Ectodermal cell (in vitro differentiated cells): ENCODE measurements around the gene ADD2.

Experiments
- H3K27ac ChIP-seq: 2 replicates; pipeline ENCODE4 v1.7.0; 2013; ENCODE audit warnings: mild to moderate bottlenecking, low read depth, low read length; ENCODE audit not compliant: insufficient read depth, poor library complexity, severe bottlenecking
- H3K27me3 ChIP-seq: 2 replicates; pipeline ENCODE4 v1.7.0; 2013; ENCODE audit warnings: mild to moderate bottlenecking, low read length; ENCODE audit not compliant: insufficient read depth, control insufficient read depth, poor library complexity, severe bottlenecking
- H3K36me3 ChIP-seq: one replicate; pipeline ENCODE4 v1.7.0; 2013; ENCODE audit warnings: low read length; ENCODE audit not compliant: control insufficient read depth, insufficient read depth
- H3K4me1 ChIP-seq: one replicate; pipeline ENCODE4 v1.7.0; 2013; ENCODE audit warnings: low read length; ENCODE audit not compliant: control insufficient read depth, insufficient read depth
- H3K4me3 ChIP-seq: 2 replicates; pipeline ENCODE4 v1.7.0; 2013; ENCODE audit warnings: low read depth, low read length, control low read depth; ENCODE audit not compliant: insufficient read depth
- H3K9me3 ChIP-seq: 2 replicates; pipeline ENCODE4 v1.7.0; 2013; ENCODE audit warnings: mild to moderate bottlenecking, low read length, moderate library complexity; ENCODE audit not compliant: control insufficient read depth
- WGBS, 2 experiments: methylation state at CpG; one replicate each; pipeline ENCODE4 v1.1.7; 2013; ENCODE audit warnings: missing lambda C conversion rate in 2 of 2; 5-methylcytosine and 5-hydroxymethylcytosine counted together

The ADD2 gene

DNA sequence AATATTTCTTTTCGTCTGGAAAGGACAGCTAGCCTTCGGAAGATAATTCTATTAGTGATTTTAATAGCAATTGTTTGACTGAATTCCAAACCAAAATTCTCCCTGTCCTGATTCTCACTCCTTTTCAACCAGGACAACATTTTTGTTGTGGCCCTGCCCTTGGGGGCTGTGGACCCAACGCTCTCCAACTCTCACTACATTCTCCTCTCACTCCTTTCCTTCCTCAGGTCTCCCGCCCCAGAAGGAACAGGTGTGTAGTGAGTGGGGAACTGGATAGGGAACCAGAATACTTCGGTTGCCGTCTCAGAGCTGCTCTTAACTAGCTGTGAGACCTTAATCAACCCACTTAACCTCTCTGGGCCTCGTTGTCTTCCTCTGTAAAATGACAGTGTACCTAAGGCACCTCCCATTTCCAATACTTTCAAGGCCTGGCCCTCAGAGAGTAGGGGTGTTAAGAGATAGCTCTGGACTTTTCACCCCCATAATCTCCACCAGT lies 638 bp upstream of the ADD2 start:
- H3K27ac ChIP-seq = no peak overlapping the region
- no peaks in the 10 kb centered on the region for H3K27me3 ChIP-seq
- H3K9me3 ChIP-seq = no peaks in the 10 kb centered on the region
- WGBS, 2 experiments = 52 to 57% methylated on average over 5 to 6 of the region's 7 CpGs
- no peaks in the 10 kb centered on the region for H3K36me3 ChIP-seq
- peaks cover 9% of the 10 kb centered on the region for H3K4me1 ChIP-seq
- no peak overlapping the region for H3K4me3 ChIP-seq

DNA sequence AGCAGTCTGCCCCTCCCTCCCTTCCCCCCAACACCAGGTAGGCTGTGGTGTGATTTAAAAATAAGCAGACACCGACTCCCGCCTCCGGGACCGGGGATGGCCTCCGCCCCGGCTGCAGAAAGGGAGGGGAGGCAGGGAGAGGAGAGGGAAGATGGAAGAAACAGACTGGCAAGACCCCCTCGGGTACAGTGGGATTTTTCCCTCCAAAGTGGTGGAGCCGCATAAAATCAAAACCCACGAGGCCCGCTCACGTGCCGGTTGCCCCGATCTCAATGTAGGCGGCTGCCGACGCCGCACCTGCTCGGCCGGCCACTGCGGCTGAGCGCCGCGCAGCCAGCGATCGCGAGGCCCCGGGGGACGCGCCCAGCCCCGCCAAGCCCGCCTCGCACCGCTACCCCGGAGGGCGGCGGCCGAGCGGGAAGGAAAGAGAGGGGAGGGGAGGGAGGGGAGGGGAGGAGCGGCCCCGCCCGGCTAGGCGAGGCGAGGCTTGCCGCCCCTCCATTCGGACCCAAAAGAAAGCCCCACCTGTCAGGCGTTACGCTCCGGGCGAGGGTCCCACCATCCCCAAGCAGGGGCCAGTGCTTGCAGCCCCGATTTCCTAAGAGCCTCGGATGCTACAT lies 811 bp downstream of the ADD2 start:
- Histone ChIP-seq H3K4me1 (peaks cover 9% of the 10 kb centered on the region), H3K27ac (peak overlapping the region; percentile 79), H3K36me3 (no peaks in the 10 kb centered on the region), H3K27me3 (no peaks in the 10 kb centered on the region), H3K4me3 (peak overlapping the region; percentile 65), H3K9me3 (no peaks in the 10 kb centered on the region)
- 0% methylated on average over 51 of the region's 51 CpGs for WGBS, 2 experiments

DNA sequence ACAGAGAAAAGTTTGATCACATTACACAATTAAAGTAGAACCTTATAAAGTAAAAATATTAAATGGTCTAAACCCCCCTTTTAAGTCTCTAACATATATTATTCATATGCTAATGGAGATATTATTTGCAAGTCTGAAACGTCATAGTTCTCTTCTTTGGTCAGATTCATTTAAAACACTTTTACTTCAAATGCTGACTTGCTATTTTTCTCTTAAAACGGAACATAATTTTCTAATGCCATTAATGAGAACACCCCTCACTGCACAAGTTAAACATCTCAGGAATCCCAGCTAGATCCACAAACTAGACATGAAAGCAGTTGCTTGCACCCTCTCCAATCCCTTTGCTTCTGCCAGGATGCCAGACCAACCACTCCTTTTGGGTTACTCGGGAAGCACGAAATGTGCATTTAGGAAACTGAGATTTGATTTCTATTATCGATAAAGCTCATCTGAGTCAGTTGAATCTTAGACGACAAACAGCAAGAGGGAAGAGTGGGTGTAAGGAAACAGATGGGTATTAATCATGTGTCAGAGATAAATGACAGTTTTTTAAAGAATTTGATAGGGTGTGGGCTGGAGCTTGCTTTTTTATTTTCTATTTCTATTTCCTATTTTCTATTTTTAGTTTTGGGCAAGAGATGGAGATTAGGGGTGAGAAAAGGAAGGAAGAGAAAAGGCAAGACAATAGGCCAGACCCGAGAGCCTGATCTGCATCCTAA lies 1.5 kb downstream of the ADD2 start:
- 2 to 3% methylated on average over 6 of the region's 7 CpGs for WGBS, 2 experiments
- Histone ChIP-seq H3K36me3 (no peaks in the 10 kb centered on the region), H3K27ac (no peak overlapping the region)

DNA sequence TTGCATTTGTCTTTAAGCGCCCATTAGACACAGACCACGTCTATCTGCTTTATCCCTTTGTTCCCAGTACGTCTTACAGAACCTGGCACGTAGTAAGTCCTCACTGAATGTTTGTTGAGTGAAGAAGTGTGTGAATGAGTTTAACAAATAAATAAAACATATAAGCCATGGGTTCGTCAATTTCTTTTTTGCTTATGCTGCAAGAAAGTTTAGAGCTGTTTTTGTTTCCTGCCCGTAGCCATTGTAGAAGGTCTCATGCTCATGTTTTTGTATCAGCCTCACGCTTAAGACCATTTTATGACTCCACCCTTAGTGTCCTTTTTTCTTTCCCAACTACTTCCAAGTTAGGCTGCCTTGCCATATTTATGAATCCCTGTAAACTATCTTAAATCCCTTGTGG lies 2.5 kb downstream of the ADD2 start:
- H3K27me3 ChIP-seq = no peaks in the 10 kb centered on the region
- 91 to 93% methylated on average over 7 of the region's 7 CpGs for WGBS, 2 experiments

More for the DNA sequence above, 1.5 kb downstream of the ADD2 start:
- no peaks in the 10 kb centered on the region for H3K27me3 ChIP-seq
- no peaks in the 10 kb centered on the region for H3K9me3 ChIP-seq
- peak overlapping the region; percentile 65 for H3K4me3 ChIP-seq
- H3K4me1 ChIP-seq = peaks cover 9% of the 10 kb centered on the region

DNA sequence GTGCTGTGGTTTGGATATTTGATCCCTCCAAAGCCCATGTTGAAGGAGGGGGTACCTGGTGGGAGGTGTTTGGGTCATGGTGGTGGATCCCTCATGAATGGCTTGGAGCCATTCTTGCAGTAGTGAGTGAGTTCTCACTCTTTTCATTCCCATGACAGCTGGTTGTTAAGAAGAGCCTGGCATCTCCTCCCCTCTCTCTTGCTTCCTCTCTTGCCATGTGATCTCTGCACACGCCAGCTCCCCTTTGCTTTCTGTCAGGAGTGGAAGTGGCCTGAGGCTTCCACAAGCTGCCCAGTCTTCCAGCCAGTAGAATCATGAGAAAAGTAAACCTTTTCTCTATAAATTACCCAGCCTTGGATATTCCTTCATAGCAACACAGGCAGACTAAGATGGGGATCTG lies 8.6 kb downstream of the ADD2 start:
- Histone ChIP-seq H3K9me3 (no peaks in the 10 kb centered on the region), H3K27me3 (no peaks in the 10 kb centered on the region), H3K27ac (no peak overlapping the region), H3K4me3 (no peak overlapping the region), H3K36me3 (no peaks in the 10 kb centered on the region), H3K4me1 (peaks cover 11% of the 10 kb centered on the region)
- 68 to 91% methylated on average over 1 of the region's 1 CpG for WGBS, 2 experiments

More for the DNA sequence above, 2.5 kb downstream of the ADD2 start:
- Histone ChIP-seq H3K27ac (no peak overlapping the region), H3K4me1 (peaks cover 9% of the 10 kb centered on the region), H3K4me3 (no peak overlapping the region), H3K9me3 (no peaks in the 10 kb centered on the region), H3K36me3 (no peaks in the 10 kb centered on the region)

DNA sequence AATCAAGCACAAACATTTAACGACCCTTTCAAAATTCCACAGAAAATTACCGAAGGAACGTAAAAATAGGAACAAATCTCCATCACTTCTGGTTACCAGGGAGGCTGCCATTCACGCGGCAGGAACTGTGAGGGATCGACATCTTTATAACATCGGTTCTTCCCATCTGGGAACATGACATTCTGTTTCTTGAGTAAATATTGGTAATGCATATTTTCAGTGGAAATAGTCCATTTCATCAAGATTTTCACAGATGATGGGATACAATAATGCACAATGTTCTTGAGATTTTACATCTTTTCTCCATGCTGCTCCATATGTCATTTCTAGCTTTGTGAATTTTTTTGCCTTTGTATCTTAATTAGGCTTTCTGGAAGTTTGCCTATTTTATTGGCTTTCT lies 10.0 kb downstream of the ADD2 start:
- no peak overlapping the region for H3K4me3 ChIP-seq
- H3K27me3 ChIP-seq = no peaks in the 10 kb centered on the region
- H3K4me1 ChIP-seq = peaks cover 14% of the 10 kb centered on the region
- no peaks in the 10 kb centered on the region for H3K36me3 ChIP-seq
- H3K27ac ChIP-seq = no peak overlapping the region
- WGBS, 2 experiments = 94 to 96% methylated on average over 7 of the region's 7 CpGs
- H3K9me3 ChIP-seq = no peaks in the 10 kb centered on the region

DNA sequence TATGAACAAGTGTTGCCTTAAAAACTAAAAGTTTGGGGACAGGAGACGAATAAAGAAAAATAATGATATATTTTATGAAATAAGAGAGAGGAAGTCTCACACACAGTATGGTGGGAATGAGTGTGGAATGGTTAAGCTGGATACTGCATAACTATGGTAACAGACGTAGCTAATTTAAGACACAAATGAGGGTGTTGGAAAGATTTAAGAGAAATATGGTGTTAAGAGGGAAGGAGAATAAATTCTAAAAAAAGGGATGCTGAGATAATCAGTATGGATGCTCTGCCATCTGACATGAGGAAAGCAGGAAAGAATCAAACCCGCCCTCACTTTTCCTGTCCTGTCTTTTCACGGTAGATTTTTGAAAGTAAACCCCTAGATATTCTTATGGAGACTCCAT lies 10.6 kb downstream of the ADD2 start:
- Histone ChIP-seq H3K4me1 (peaks cover 14% of the 10 kb centered on the region), H3K27me3 (no peaks in the 10 kb centered on the region), H3K9me3 (no peaks in the 10 kb centered on the region), H3K36me3 (no peaks in the 10 kb centered on the region), H3K4me3 (no peak overlapping the region), H3K27ac (no peak overlapping the region)
- WGBS, 2 experiments = 89 to 93% methylated on average over 4 of the region's 4 CpGs

DNA sequence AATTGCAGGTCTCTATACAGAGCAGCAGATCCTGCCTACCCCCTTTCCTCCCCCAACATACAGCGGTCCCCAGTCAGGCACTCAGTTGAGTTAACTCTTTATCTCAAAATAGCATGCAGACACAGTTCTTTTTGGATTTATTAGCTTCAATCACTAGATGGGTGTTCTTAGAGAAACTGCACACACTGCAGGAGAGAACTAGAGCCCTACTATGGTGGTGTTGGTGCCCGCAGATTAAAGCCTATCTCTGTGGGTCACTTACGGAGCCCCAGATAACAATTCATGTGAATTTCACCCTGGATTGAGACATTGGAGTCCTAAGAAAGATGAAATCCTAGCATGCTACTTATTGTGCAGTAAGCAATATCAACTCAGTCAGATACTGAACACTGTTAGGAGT lies 11.9 kb downstream of the ADD2 start:
- 96 to 98% methylated on average over 3 of the region's 3 CpGs for WGBS, 2 experiments
- Histone ChIP-seq H3K9me3 (no peaks in the 10 kb centered on the region), H3K27me3 (no peaks in the 10 kb centered on the region), H3K27ac (no peak overlapping the region), H3K4me3 (no peak overlapping the region), H3K36me3 (no peaks in the 10 kb centered on the region), H3K4me1 (peaks cover 14% of the 10 kb centered on the region)

DNA sequence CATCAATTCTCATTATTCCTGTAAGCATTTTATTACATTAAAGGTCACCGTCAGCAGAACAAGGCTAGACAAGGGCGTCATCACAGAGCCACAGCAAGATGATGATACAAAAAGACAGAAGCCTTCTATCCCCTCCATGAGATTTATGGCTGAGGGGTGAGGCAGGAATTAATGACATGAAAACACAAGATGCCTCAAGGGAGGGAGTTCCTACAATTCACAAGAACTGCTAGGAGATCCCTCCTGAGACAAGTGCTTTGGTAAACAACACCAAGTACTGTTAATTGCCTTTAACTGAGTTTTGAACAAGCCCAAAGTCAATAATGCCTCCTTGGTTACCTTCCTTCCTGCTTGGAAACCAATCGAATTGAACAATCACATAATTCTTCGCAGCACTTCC lies 14.1 kb downstream of the ADD2 start:
- no peaks in the 10 kb centered on the region for H3K27me3 ChIP-seq
- no peak overlapping the region for H3K27ac ChIP-seq
- H3K4me1 ChIP-seq = peaks cover 4% of the 10 kb centered on the region
- H3K9me3 ChIP-seq = no peaks in the 10 kb centered on the region
- no peak overlapping the region for H3K4me3 ChIP-seq
- H3K36me3 ChIP-seq = no peaks in the 10 kb centered on the region
- 88 to 95% methylated on average over 4 of the region's 4 CpGs for WGBS, 2 experiments

DNA sequence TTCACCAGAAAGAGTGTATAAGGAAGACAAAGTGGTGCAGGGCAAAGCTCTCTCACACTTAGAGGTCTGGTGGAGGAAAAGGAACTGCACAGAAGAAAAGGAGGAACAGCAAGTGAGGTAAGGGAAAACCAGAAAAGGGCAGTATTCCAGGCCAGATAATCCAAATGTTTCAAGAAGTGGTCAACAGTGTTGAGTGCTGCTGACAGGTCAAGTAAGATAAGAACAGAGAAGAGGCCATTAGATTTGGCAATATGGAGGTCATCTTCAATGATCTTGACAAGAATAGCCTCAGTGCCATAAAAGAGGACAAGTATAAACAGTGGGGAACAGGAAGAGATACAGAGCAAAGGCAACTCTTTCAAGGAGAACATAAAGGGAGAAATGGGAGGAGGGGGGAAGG lies 15.0 kb downstream of the ADD2 start:
- Histone ChIP-seq H3K9me3 (no peaks in the 10 kb centered on the region), H3K27ac (no peak overlapping the region), H3K36me3 (no peaks in the 10 kb centered on the region), H3K27me3 (no peaks in the 10 kb centered on the region), H3K4me3 (no peak overlapping the region), H3K4me1 (peaks cover 4% of the 10 kb centered on the region)
